SKM-1 treated with dmso at 0.1 percent for 144 hours (cell line): ENCODE data around the gene ZNF497.
"Not testable (repeated sequence)": the region's sequence is repeated elsewhere in the genome, so short reads cannot be mapped to it uniquely, and the experiment has no call there.

Source experiments
- DNase-seq: peaks from one replicate; lab custom pipeline; 2025; ENCODE audit not compliant: unreplicated experiment; lab: John Stamatoyannopoulos, UW

Gene ZNF497

DNA sequence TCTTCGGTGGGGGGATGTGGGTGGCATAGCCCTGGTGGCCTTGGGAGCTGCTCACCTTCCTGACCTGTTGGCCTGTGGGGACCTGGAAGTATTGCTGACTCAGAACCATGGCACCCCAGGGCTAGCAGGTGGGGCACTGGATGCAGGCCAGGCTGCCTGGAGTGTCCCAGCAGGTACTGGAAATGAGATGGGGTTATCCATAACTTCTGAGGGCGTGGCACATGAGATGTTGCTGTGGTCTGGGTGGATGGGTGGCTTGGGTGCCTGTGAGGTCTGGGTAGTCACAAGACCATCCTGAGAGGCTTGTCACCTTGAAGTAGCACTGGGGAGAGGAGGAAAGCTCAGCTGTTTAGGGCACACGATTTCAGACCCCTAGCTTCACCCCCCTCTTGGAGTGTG is 32.3 kb upstream of the ZNF497 start:
- DNase-seq, result no peak

- DNase-seq, result no peak
Observed at GRCh38 chr19:58393725-58394033, 31.1 kb upstream of the ZNF497 start.

DNA sequence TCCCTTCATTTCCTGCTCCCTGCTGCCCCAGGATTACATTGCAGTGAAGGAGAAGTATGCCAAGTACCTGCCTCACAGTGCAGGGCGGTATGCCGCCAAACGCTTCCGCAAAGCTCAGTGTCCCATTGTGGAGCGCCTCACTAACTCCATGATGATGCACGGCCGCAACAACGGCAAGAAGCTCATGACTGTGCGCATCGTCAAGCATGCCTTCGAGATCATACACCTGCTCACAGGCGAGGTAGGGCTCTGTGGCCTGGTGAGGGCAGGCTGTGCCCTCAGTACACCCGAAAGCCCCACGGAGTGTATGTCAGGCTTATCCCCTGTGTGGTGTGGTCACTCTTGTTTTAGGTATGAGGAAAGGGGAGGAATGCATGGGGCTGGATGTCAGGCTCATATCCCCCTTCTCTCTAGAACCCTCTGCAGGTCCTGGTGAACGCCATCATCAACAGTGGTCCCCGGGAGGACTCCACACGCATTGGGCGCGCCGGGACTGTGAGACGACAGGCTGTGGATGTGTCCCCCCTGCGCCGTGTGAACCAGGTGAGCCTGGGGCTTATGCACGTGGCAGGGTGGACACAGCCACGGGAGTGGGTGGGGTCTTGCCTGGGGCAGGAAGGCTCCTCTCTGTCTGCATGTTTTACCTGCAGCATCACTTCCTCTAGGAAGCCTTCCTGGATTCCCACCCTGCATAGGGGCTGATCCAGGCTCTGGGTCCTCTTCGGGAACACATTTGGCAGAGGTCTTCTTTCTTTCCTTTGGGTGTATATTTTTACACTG is 30.6 kb upstream of the ZNF497 start:
- no peak for DNase-seq

DNA sequence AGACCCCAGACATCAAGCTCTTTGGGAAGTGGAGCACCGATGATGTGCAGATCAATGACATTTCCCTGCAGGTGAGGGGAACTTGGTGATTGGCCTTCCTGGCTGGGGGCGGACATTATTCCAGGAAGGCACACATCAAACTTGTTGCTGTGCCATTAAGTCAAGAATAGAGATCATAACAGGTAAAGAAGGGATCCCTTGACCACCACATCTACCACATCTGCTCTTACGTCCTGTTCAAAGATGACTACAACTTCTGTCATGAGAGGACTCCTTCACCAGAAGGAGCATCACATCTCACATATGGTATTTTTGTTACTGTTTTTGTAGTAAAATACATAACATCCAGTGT is 25.6 kb upstream of the ZNF497 start:
- no peak for DNase-seq

DNA sequence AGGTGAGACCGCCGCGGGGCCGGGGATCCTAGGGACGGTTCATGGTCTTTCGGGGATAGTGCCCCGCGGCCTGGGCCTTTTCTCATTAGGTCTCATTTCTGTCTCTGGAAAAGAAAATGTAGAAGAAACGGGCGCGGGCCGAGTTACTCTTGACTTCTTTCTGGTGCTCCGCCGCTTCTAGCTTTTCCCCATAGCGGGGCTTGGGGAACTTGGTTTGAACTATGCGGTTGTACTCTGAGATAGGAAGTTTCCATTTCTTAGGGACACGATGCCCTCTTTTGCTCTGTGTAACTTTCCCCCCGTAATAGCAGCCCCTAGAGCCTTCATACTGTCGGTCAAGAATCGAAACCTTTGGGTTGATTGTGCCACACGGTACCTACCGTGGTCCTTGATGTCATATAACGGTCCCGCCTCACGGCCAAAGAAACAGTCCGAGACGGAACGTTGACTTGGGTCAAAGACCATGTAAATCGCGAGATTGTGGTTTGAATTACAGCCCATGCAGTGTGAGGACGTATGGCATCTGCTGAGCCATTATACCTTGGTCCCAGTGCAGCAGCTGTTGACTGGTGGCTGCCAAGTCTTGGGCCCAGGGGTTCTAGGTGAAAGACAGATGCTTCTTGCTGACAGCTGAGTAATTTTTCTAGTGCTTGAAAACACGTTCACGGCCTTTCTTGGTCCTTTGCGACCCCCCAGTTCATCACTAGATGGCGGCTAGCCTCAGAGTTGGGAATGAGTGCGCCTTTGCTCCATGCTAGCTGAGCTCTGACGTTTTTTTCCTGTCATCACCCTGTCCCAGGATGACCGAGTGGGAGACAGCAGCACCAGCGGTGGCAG is 25.0 kb upstream of the ZNF497 start:
- no peak for DNase-seq

GRCh38 chr19:58386576-58387337 is 24.2 kb upstream of the ZNF497 start, which contains the start of gene RPS5:
Gene RPS5 (plus strand): TSS chr19:58387269. CDS start chr19:58388138, 869 bp downstream.
- DNase-seq, result peak; percentile 85

GRCh38 chr19:58385891-58386575 is 23.5 kb upstream of the ZNF497 start:
- no peak for DNase-seq

- DNase-seq, result no peak
Observed at GRCh38 chr19:58385313-58385890, 22.9 kb upstream of the ZNF497 start.

GRCh38 chr19:58382997-58383603 is 20.5 kb upstream of the ZNF497 start:
- DNase-seq, result no peak

GRCh38 chr19:58381460-58382212 is 19.1 kb upstream of the ZNF497 start:
- DNase-seq, result no peak

DNA sequence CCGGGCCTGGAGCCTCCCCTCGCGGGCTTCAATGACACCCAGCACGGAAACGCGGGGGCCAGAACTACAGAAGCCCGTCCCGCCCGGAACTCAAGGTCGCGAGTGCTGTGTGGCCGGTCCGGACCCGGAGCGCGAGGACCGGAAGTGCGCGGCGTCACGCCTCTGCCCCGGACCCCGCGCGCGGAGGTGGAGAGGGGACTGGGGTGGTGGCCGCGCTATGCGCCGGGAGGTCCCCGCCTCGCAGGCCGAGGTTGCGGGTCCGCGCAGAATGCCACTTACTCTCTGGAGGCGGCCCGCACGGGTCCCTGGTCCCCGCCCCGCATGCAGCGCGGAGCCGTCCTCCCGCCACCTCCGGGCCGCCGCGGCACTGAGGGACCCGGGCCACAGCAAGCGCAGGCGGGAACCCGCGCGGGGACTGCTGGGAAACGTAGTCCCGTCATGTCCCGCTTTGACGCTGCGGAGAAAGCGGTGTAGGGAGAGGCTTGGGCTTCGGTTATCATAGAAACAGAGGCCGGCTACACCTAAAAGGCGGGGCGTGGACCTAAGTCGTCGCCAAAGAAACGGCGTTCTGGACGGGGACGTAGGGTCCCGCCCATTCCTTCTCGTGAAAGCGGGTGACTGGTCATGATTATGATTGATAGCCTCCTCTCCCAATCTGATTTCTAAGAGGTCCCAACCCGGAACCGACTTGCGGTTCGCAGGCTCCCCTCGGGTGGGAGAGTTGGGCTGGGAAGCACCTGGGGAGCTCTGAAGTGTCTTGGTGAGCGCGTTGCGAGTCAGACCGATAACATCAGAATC is 18.3 kb upstream of the ZNF497 start, which contains the start of gene ZNF837:
Gene ZNF837, minus strand, starts transcription at position 369 of the 798 bp plus-strand sequence. CDS start 11,698 bp downstream, outside the sequence.
- DNase-seq, result peak; percentile 90

GRCh38 chr19:58380037-58380661 is 17.6 kb upstream of the ZNF497 start:
- no peak for DNase-seq

DNA sequence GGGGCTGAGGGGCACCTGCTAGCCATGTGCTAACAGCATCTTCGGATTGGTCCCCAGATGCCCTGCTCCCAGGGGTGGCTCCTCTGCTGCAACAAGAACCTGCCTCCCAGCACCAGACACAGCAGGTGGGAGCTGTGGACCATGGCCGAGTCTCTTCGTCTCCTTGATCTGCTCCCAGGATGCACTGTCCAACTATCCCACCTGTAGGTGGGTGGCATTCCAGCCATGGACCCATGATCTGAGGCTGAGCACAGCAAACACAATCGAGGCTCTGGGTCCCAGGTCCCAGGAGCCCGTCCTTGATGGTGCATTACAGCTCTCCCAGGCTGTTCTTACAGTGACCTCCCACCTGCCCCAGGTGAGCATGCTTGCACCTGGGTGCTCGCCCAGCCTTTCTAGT is 16.7 kb upstream of the ZNF497 start:
- no peak for DNase-seq

DNA sequence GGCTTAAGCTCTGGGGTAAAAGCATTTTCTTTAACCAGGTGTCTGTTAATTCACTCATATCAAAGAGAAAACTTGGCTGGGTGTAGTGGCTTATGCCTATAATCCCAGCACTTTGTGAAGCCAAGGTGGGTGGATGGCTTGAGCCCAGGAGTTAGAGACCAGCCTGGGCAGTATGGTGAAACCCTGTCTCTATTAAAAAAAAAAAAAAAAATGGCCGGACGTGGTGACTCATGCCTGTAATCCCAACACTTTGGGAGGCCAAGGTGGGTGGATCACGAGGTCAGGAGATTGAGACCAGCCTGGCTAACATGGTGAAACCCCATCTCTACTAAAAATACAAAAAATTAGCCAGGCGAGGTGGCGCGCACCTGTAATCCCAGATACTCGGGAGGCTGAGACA is 14.2 kb upstream of the ZNF497 start:
- DNase-seq, result not testable (repeated sequence)

- DNase-seq, result no peak
Observed at GRCh38 chr19:58374200-58374599, 11.6 kb upstream of the ZNF497 start.

- no peak for DNase-seq
Observed at GRCh38 chr19:58372311-58373133, 10.0 kb upstream of the ZNF497 start.
